Effector memory CD4-positive, alpha-beta T cell (primary cell): ENCODE measurements around the gene AHDC1.

Experiments used
- DNase-seq, 3 donors: peaks; one replicate each; pipeline ENCODE4 v3.0.0-alpha.2; 2020
- H3K27ac ChIP-seq: 2 replicates; pipeline ENCODE4 v1.7.0; 2013; ENCODE audit warnings: mild to moderate bottlenecking, low read length, moderate library complexity; ENCODE audit not compliant: insufficient read depth, poor library complexity, severe bottlenecking
- H3K27me3 ChIP-seq: replicated peaks from 2 replicates; pipeline ENCODE4 v1.7.0; 2013; ENCODE audit warnings: mild to moderate bottlenecking, low read length; ENCODE audit not compliant: insufficient read depth, control insufficient read depth, poor library complexity, severe bottlenecking
- H3K36me3 ChIP-seq: 2 replicates; pipeline ENCODE4 v1.7.0; 2013; ENCODE audit warnings: mild to moderate bottlenecking, low read length, moderate library complexity; ENCODE audit not compliant: control insufficient read depth, insufficient read depth
- H3K4me1 ChIP-seq: 2 replicates; pipeline ENCODE4 v1.7.0; 2013; ENCODE audit warnings: low read length, mild to moderate bottlenecking; ENCODE audit not compliant: control insufficient read depth, insufficient read depth, poor library complexity, severe bottlenecking
- H3K4me3 ChIP-seq: 2 replicates; pipeline ENCODE4 v1.7.0; 2013; ENCODE audit warnings: low read length, low read depth, mild to moderate bottlenecking; ENCODE audit not compliant: insufficient read depth, poor library complexity, severe bottlenecking
- H3K9me3 ChIP-seq: 2 replicates; pipeline ENCODE4 v1.7.0; 2013; ENCODE audit warnings: mild to moderate bottlenecking, low read length, moderate library complexity; ENCODE audit not compliant: control insufficient read depth
- total RNA-seq, 3 donors: gene quantifications; one replicate each; lab custom pipeline; 2026; lab: John Stamatoyannopoulos, UW

The AHDC1 gene, protein sequence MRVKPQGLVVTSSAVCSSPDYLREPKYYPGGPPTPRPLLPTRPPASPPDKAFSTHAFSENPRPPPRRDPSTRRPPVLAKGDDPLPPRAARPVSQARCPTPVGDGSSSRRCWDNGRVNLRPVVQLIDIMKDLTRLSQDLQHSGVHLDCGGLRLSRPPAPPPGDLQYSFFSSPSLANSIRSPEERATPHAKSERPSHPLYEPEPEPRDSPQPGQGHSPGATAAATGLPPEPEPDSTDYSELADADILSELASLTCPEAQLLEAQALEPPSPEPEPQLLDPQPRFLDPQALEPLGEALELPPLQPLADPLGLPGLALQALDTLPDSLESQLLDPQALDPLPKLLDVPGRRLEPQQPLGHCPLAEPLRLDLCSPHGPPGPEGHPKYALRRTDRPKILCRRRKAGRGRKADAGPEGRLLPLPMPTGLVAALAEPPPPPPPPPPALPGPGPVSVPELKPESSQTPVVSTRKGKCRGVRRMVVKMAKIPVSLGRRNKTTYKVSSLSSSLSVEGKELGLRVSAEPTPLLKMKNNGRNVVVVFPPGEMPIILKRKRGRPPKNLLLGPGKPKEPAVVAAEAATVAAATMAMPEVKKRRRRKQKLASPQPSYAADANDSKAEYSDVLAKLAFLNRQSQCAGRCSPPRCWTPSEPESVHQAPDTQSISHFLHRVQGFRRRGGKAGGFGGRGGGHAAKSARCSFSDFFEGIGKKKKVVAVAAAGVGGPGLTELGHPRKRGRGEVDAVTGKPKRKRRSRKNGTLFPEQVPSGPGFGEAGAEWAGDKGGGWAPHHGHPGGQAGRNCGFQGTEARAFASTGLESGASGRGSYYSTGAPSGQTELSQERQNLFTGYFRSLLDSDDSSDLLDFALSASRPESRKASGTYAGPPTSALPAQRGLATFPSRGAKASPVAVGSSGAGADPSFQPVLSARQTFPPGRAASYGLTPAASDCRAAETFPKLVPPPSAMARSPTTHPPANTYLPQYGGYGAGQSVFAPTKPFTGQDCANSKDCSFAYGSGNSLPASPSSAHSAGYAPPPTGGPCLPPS (N-terminal part only)
- 18.7 to 26.7 (median 19.5) reads per million in 3 donors for total RNA-seq

DNA sequence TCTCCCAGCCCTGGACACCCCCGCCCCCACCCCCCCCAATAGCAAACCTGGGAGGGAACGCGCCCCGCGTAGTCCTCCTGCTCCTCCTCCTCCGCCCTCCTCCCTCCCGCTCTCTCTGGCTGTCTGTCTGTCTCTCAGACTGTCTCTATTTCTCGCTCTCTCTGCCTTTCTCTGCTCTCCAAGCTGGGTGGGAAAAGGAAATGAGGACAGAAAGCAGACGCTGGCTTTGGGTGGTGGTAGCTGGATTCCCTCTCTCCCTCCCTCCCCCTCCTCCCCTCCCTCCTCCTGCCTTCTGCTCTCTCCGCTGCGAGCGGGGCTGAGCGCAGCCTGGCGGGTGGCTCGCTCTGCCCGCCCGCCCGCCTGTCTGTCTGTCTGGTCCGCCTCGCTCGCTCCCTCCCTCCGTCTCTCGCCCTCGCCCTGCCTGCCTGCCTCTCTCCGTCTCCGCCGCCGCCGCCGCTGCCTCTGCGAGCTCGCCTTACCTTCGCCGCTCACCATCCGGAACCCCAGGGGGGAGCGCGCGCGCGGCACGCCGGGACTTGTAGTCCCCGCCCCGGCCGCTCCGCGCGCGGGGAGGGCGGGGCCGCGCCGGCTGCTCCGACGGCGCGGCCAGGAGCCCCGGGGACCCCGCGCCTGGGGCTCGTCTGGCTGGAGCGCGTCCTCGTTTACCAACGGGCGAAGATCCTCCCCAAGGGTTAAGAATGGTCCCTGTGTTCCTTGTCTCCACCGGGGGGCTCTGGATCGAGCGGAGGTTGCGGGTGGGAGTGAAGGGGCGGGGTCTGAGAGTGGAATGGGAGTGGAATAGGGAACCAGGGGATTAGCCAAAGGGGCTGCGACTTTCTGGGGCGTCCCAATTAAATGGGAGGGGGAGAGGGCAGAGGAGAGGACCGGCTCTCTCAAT lies at the start of gene AHDC1:
Gene AHDC1, minus strand, starts transcription at position 464 of the 898 bp plus-strand sequence. CDS start 52,029 bp downstream, outside the sequence.
- H3K27me3 ChIP-seq, result no peaks in the 10 kb centered on the region
- H3K27ac ChIP-seq, result peak within 1 kb of the TSS; percentile 65
- H3K4me1 ChIP-seq, result peaks cover 47% of the 10 kb centered on the region
- no peaks in the 10 kb centered on the region for H3K9me3 ChIP-seq
- H3K4me3 ChIP-seq, result peak within 1 kb of the TSS; percentile 80
- no peaks in the 10 kb centered on the region for H3K36me3 ChIP-seq
- DNase-seq, result peak; percentile 82 to 87 (median 87)

DNA sequence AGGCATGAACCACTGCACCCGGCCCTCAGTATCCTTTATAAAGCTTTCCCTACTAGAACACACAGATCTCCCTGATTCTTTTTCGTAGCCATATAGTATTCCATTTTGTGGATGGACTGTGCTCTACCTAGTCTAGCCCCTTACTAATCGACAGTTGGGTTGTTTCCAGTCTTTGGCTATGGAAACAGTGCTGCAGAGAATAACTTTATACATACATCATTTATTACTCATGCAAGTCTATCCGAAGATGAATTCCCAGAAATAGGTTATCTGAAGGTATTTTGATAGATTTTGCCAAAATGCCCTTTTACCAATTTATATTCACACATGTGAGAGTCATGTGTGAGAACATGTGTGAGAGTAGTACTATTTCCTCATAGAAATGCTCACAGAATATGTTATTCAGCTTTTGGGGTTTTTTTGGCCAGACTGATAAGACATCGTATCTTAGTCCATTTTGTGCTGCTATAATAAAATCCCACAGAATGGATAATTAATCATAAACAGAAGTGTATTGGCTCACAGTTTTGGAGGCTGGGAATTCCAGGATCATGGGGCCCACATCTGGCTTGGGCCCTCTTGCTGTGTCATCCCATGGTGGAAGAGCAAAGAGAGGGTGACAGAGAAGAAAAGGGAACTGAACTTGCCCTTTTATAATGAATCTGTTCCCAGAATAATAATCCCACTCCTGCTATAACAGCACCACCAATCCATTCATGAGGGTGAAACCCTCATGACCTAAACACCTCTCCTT lies 48.3 kb upstream of the AHDC1 start:
- Histone ChIP-seq H3K36me3 (no peaks in the 10 kb centered on the region), H3K4me3 (no peak overlapping the region), H3K9me3 (no peaks in the 10 kb centered on the region), H3K27ac (no peak overlapping the region), H3K27me3 (no peaks in the 10 kb centered on the region), H3K4me1 (no peaks in the 10 kb centered on the region)
- no peak for DNase-seq

DNA sequence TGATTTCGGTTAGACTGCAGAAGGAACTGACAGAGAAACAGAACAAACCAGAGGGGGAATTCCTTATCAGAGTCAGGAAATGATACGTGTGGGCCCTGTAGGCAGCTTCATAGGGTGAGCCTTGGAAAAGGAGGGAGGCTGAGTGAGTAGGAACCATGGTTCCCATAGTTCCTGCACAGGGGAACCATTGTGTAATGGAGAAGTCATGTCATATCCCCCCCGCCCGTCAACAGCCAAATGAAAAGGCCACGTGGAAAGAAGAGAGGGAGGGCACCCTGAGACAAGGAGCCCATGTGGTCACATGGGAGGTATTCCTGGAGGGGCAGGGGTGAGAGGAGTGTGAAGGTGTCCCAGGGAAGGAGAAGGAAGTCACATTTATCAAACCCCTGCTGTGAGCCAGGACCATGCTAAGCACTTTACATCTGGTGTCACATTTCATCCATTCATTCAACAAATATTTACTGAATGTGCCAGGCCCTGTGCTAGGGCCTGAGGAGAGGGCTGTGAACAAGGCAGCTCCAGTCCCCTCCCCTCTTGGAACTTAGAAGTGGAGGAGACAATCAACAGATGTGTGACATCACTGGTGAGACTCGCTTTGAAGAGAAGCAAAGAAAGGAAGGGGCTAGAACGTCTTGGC lies 46.7 kb upstream of the AHDC1 start:
- H3K4me3 ChIP-seq, result no peak overlapping the region
- no peaks in the 10 kb centered on the region for H3K9me3 ChIP-seq
- H3K27ac ChIP-seq, result no peak overlapping the region
- DNase-seq, result no peak
- no peaks in the 10 kb centered on the region for H3K27me3 ChIP-seq
- no peaks in the 10 kb centered on the region for H3K4me1 ChIP-seq
- no peaks in the 10 kb centered on the region for H3K36me3 ChIP-seq

DNA sequence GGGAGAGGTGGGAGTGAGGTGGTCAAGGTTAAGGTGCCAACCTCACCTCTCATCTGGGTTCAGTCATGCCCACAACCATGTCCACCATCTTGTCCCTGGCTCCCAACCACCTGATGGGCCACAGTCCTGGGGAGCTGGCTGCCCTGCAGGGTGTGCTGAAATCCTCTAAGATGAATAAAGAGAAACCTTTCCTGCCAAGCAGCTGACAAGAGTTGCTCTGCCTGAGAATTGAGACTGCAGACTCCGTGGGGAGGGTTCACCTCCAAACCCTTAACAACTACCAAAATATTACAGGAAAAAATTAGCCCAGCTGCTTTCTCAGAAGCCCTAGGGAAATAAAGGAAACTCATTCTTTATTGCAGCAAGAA lies 46.2 kb upstream of the AHDC1 start:
- Histone ChIP-seq H3K4me1 (no peaks in the 10 kb centered on the region), H3K36me3 (no peaks in the 10 kb centered on the region), H3K9me3 (no peaks in the 10 kb centered on the region), H3K4me3 (no peak overlapping the region), H3K27me3 (no peaks in the 10 kb centered on the region), H3K27ac (no peak overlapping the region)
- DNase-seq, result no peak

DNA sequence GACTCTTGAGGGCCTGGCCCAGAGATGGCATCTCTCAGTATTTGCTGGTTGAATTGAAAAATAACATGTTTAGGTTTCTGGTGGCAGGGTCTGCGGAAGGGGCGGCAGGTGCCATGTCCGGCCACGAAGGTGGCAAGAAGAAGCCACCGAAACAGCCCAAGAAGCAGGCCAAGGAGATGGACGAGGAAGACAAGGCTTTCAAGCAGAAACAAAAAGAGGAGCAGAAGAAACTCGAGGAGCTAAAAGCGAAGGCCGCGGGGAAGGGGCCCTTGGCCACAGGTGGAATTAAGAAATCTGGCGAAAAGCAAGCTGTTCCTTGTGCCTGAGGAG lies 45.3 kb upstream of the AHDC1 start:
- no peaks in the 10 kb centered on the region for H3K9me3 ChIP-seq
- DNase-seq, result no peak
- H3K27me3 ChIP-seq, result no peaks in the 10 kb centered on the region
- H3K36me3 ChIP-seq, result no peaks in the 10 kb centered on the region
- H3K4me3 ChIP-seq, result no peak overlapping the region
- H3K27ac ChIP-seq, result no peak overlapping the region
- peaks cover 4% of the 10 kb centered on the region for H3K4me1 ChIP-seq

DNA sequence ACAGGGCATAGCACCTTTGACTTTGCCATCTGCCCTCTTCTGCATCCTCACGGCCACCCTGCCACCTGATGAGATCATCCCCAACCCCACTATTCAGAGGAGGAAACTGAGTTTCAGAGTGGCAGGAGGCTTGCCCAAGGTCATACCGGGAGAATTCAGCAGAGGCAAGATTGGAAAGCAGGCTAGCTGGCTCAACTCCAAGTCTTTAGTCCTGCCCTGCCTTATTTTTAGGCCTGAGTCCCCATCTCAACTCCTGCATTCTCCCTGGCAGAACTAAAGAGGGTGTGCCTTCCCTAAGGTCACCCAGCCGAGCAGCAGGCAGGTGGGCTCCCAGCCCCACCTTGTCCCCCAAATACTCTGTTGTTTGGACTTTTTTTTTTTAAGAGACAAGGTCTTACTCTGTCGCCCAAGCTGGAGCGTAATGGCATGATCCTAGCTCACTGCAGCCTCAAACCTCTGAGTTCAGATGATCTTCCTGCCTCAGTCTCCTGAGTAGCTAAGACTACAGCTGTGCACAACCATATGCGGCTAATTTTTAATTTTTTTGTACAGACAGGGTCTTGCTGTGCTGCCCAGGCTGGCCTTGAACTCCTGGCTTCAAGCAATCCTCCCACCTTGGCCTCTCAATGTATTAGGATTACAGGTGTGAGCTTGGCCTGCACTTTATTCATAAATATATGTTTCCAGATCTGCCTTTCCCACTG lies 44.8 kb upstream of the AHDC1 start:
- H3K27me3 ChIP-seq, result no peaks in the 10 kb centered on the region
- no peaks in the 10 kb centered on the region for H3K9me3 ChIP-seq
- H3K4me3 ChIP-seq, result no peak overlapping the region
- H3K27ac ChIP-seq, result no peak overlapping the region
- no peak for DNase-seq
- peaks cover 10% of the 10 kb centered on the region for H3K4me1 ChIP-seq
- no peaks in the 10 kb centered on the region for H3K36me3 ChIP-seq

DNA sequence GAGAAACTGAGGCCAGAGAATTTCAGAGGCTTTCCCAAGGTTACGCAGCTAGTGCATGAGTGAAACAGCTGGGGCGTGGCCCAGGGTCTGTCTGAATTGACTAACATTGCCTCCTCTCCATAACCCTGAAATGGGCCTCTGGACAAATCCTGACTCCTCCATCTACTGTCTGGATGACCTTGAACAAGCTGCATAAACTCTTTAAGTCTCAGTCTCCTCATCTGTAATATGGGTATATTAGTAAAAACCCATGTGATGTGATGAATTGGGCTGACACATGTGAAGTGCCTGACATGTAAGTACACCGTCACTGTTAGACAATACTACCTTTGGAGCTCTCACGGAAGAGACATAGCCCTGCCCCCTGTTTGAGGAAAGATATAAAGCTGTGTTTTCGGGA lies 43.4 kb upstream of the AHDC1 start:
- Histone ChIP-seq H3K27me3 (no peaks in the 10 kb centered on the region), H3K36me3 (no peaks in the 10 kb centered on the region), H3K4me3 (no peak overlapping the region), H3K9me3 (no peaks in the 10 kb centered on the region), H3K27ac (no peak overlapping the region), H3K4me1 (peaks cover 13% of the 10 kb centered on the region)
- DNase-seq, result no peak

DNA sequence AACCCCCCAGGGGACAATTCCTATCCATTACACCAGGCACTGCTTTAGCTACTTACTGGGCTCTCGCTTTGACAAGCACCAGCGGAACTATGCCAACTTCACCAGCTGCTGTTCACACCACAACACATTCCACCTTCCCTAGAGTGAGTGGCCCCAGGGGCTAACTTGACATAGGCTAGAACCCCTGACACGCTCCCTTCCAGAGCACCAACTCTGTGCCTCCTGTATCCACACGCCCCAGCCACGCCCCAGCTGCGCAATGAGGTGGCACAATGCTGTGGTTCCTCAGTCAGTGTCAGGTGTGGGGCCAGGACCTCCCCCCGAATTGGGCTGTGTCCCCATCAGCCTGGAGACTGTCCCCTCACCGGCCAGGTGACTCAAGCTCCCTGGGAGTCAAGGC lies 42.7 kb upstream of the AHDC1 start:
- no peaks in the 10 kb centered on the region for H3K27me3 ChIP-seq
- no peak for DNase-seq
- H3K4me3 ChIP-seq, result no peak overlapping the region
- no peaks in the 10 kb centered on the region for H3K36me3 ChIP-seq
- H3K9me3 ChIP-seq, result no peaks in the 10 kb centered on the region
- peaks cover 13% of the 10 kb centered on the region for H3K4me1 ChIP-seq
- H3K27ac ChIP-seq, result no peak overlapping the region
